Hematopoietic multipotent progenitor cell treated with erythropoietin and hydrocortisone succinate and interleukin-3 and kit ligand, for 15 days (in vitro differentiated cells): ENCODE results near the gene TPTE.
"Not testable (repeated sequence)": the region's sequence is repeated elsewhere in the genome, so short reads cannot be mapped to it uniquely, and the experiment has no call there.

Experiments used
- DNase-seq: peaks from one replicate; pipeline ENCODE4 v3.0.0-alpha.2; 2015; ENCODE audit warnings: low spot score

Gene TPTE

GRCh38 chr21:10521091-10521598 lies at the start of gene TPTE:
TPTE (plus strand) TSS chr21:10521583; CDS start chr21:10538724, 17,141 bp downstream.
- DNase-seq, result no peak

GRCh38 chr21:10471999-10472398 lies 49.4 kb upstream of the TPTE start:
- DNase-seq, result not testable (repeated sequence)

- DNase-seq, result not testable (repeated sequence)
Observed at GRCh38 chr21:10477794-10478193, 43.6 kb upstream of the TPTE start.

GRCh38 chr21:10479875-10480274 lies 41.5 kb upstream of the TPTE start:
- not testable (repeated sequence) for DNase-seq

GRCh38 chr21:10484864-10485263 lies 36.5 kb upstream of the TPTE start:
- not testable (repeated sequence) for DNase-seq

- DNase-seq, result not testable (repeated sequence)
Observed at GRCh38 chr21:10490453-10490852, 30.9 kb upstream of the TPTE start.

- DNase-seq, result no peak
Observed at GRCh38 chr21:10511116-10511515, 10.3 kb upstream of the TPTE start.

GRCh38 chr21:10516889-10517288 lies 4.5 kb upstream of the TPTE start:
- DNase-seq, result not testable (repeated sequence)

GRCh38 chr21:10517904-10518303 lies 3.5 kb upstream of the TPTE start:
- DNase-seq, result not testable (repeated sequence)

- DNase-seq, result not testable (repeated sequence)
Observed at GRCh38 chr21:10521835-10522500, 585 bp downstream of the TPTE start.

- no peak for DNase-seq
Observed at GRCh38 chr21:10539956-10540355, 18.6 kb downstream of the TPTE start.

GRCh38 chr21:10544376-10544775 lies 23.0 kb downstream of the TPTE start:
- not testable (repeated sequence) for DNase-seq

- not testable (repeated sequence) for DNase-seq
Observed at GRCh38 chr21:10547868-10548267, 26.5 kb downstream of the TPTE start.

- DNase-seq, result not testable (repeated sequence)
Observed at GRCh38 chr21:10548331-10548954, 27.1 kb downstream of the TPTE start.

- not testable (repeated sequence) for DNase-seq
Observed at GRCh38 chr21:10570803-10571202, 49.4 kb downstream of the TPTE start.

GRCh38 chr21:10574531-10575310 lies 53.3 kb downstream of the TPTE start:
- not testable (repeated sequence) for DNase-seq

GRCh38 chr21:10575311-10575667 lies 53.9 kb downstream of the TPTE start:
- no peak for DNase-seq

GRCh38 chr21:10578910-10579309 lies 57.5 kb downstream of the TPTE start:
- DNase-seq, result not testable (repeated sequence)

- DNase-seq, result not testable (repeated sequence)
Observed at GRCh38 chr21:10589115-10589514, 67.7 kb downstream of the TPTE start.

- not testable (repeated sequence) for DNase-seq
Observed at GRCh38 chr21:10607074-10607473, 85.7 kb downstream of the TPTE start.

- DNase-seq, result not testable (repeated sequence)
Observed at GRCh38 chr21:10614285-10614684, 92.9 kb downstream of the TPTE start.

GRCh38 chr21:10616061-10616460 lies 94.7 kb downstream of the TPTE start:
- DNase-seq, result not testable (repeated sequence)

GRCh38 chr21:10616535-10616934 lies 95.2 kb downstream of the TPTE start:
- no peak for DNase-seq
